Hippocampal formation (tissue), 2 donors: ENCODE measurements around the gene KCNA2.
A peak's percentile ranks its signal among the peaks of the same experiment; 100 is the strongest.

ENCODE experiments used
- DNase-seq, 2 donors: peaks; one replicate each; lab custom pipeline; 2025; lab: John Stamatoyannopoulos, UW

Gene KCNA2

DNA sequence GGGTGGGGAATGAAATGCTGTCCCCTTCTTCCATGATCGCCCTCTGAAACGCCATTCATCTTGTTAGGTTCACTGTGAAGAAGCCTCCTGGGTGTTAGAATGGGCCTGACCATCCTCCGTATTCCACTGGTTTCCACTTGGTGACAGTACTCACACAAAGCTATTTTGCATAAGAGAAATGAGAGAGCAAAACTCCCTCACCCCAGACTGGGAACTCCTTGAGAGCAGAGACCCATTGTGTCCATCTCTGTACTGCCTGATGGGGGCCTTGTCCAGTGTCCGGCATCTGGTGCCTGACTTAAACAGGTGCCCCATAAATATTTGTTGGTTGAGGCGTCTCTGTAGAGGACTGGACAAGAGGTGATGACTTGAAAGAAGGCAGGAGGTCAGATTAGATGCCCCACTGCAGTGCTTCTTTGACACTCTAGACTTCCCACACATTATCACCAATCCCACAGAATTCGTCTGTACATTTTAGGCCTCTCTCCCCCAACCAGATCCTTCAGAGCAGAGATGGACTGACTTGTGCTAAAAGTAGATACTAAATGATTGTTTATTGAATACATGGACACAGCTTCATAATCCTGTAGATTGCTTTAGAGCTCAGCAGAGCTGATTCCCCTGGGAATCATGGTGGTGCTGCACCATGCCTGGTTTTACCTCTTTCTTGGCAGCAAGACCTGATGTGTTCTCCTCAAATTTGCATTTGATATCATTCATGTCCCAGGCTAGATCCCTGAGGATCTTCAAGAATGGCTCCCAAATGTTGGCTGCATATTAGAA is 22.4 kb upstream of the KCNA2 start:
- DNase-seq = no peak

DNA sequence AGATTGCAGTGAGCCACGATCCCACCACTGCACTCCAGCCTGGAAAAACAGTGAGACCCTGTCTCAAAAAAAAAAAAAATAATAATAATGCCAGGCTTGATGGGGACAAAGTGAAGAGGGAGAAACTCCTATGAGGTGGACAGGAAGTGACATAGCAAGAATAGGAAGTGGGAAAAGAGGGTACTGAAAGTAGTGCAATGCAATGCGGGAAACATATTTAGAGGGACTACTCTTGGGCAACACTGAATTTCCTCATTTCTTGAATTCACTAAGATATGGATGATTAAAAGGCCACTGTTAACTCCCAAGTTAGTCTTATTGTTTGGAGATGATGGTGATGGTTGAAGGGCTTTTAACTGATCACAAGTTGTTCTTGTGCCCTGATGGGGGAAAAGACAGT is 21.6 kb upstream of the KCNA2 start:
- DNase-seq = no peak

DNA sequence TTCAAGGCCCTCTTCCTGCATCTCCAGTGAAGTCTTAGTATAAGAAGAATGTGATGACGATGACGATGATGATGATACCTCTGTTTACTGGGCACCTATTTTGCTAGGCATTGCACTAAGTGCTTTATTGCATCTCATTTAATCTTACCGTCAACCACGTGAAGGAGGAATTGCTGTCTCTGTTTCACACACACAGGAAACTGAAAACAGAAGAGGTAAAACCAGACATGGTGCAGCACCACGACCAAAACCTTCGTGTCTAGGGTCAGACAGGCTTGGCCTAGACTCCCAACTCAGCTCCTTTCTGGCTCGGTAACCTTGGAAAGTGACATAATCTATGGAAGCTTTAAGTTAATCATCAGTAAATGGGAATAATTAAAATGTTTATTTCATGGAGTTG is 20.7 kb upstream of the KCNA2 start:
- no peak for DNase-seq

DNA sequence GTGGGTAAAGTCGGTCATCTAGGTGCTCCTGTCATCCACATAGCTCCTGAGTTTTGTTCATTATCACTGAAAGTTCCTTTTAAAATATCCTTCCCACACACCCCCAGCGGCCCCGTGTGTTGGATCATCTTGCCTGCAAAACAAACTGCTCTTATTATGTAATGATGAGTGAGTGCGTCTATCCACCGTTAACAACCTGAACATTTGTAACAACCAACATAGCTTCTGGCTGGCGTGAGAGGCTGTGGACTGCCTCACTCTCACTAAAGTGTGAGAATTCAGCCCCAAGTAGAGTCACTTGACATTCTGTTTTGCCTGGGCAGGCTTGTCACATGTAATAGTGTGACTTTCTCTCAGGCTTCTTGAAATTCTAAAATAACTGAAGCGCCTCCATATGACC is 14.5 kb upstream of the KCNA2 start:
- DNase-seq = no peak

DNA sequence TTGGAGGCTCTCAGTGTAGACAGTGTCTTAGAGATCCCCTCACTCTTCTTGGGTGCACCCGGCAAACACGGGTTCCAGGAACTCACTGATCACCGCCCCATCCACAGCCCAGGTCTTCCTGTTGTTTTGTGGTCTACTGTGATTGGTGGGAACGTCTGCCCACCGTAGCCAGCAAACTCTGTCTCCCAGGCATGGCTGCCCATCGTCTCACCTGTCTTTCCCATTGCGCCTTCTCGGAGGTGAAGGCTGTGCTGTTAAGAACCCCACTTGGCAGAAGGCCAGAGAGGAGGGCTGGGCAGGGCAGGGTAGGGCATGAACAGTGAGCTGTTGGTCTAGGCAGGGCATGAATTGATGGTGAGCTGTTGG is 14.1 kb upstream of the KCNA2 start:
- DNase-seq = no peak

DNA sequence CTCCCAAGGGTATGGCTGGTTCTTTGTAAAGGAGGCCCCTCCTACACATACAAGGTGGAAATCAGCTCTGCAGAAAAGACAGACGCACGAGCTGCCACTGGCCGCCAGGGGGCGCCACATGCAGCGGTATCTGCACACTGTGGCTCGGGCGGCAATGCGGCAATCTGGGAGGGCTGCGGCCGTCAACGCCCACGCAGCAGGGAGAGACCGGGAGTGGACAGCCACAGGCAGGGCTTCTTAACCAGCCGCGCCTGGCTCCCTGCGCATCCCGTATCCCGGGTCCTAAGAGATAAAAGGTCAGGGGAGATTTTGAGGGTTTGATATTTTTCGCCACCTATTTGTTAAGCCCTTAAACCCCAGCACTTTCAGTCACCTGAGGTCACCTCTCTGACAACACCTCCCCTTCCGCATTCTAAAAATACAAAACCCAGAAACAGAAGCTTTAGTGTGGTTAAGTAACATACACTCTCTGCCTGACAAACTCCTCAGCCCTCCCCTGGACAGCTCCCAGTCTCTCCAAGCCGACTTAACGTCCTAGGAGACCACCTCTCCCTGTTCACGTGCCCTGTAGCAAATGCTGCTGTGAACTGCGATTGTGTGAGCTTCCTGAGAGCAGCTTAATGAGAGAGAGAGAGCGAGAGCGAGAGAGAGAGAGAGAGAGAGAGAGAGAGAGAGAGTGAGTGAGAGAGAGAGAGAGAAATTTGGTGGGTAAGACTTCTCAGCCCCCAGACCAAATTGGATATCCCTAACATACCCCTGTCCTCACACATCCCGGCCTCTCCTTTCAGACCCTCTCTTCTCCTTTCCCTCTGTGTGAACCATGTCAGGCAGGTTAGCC is 13.5 kb upstream of the KCNA2 start:
- peak; percentile 65 to 74 for DNase-seq

DNA sequence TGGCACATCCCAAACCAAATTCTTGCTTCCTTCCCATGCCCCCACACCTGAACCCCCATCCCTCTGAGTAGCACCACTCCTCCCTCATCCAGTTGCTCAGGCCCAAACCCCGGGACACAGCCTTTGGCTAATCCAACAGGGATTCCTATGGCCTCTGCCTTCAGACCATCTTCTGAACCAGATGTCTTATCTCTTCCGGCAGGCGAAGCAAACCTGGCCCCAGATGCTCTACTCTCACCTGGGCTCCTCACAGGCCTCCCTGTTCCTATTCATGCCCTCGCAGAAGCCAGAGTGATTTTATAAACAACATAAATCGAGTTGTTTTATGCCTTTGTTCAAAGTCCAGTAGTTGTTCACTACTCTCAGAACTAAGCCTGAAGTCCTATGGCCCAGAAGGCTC is 12.5 kb upstream of the KCNA2 start:
- no peak for DNase-seq

DNA sequence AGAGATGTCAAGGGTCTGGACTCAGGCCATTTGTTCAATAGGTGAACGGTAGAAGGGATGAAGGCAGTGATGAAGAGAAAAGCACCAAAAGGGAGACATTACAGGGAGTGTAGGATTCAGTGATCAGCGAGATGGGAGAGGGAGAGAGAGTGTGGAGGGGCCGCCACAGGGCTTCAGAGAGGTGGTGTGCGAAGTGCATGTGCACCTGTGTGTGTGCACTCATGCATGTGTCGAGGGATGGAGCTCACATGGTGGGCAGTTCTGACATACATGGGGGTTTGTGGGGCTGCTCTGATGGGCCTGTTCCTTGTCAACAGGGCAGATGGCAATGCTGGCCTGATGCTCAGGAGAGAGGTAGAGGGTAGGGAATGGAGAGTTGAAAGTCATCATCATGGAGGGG is 11.4 kb upstream of the KCNA2 start:
- DNase-seq = no peak

DNA sequence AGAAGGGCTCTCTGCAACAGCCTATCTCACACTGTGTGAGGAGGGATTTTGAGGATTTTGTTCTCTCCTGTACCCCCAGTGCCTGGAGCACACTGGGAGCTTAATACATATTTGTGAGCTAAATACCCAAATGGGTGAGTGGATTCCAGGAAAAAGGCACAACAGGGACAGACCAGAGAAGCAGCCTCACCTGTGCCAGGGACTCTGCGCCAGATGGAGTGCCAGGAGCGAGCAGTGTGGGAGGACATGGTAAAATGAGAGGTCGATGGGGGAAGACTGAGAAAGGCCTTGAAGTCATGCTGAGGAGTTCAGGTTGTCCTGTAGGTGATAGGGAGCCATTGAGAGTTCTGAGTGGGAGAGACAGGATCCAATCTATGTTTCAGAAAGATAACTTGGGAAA is 11.0 kb upstream of the KCNA2 start:
- DNase-seq = no peak

DNA sequence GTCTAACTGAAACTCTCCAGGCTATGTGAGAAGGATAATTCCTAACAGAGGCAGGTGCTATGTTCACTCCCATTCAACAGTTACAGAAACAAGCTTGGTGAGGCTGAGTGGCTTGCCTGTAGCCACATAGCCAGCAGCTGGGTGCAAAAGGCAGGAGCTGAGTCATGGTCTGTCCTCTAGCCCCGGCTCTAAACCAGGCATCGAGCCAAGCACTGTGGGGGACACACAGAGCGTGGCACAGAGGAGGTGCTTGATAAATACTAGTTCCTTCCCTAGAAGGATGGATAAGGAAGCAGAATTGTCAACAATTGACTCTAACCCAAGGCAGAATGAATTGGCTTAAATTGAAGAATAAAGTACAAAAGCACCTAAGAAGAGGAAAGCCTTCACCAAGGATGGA is 10.4 kb upstream of the KCNA2 start:
- no peak for DNase-seq

DNA sequence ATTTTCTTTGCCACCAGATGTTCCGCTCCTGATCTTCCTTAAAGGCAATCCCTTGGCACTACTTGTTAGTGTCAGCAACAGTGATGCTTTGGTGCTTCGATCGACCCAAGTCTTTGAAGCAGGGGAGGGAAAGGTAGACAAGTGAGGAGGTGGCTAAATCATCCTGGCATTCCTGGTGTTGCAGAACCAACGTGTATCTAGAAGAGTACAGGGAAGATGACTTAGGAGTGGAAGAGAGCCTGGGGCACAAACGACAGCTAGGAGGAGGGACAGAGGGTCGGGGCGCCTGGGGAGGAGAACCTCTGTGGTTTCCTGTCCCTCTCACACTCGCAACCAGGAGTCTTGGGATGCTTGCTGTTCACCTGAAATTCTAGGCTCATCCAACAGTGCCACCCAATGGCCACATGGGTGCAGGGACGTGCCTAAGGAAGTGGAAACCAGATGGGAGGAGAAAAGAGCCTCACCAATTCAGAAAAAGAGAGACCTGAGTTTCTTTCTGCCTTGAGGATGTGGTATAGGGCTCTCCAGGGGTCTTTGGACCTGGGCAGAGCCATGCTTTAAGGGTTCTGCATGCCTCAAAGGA is 9.5 kb upstream of the KCNA2 start:
- peak; percentile 76 to 80 for DNase-seq

DNA sequence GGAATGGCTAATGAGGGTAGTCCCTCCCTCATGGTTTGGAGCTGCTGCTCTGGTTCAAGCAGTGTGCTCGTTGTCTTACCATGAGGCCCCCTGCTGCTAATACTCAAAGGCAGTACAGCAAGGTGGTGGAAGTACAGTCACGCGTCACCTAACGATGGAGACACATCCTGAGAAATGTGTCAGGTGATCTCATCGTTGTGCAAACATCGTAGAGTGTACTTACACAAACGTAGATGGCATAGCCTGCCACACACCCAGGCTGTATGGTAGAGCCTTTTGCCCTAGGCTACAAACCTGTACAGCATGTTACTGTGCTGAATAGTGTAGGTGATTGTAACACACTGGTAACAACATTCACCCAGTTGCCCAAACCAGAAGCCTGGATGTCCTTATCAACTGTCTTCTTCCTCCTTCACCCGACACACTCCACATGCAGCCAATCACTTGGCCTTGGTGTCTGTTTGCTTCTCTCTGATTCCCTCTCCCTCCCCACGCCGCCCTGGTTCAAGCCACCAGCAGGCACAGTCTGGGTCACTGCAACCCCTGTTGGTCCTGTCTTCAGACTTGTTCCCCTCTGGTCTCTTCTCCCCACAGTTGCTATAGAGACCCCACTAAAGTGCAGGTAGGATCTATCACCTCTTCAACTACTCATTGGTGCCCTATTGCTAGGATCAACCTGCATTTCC is 6.0 kb upstream of the KCNA2 start:
- DNase-seq = no peak

DNA sequence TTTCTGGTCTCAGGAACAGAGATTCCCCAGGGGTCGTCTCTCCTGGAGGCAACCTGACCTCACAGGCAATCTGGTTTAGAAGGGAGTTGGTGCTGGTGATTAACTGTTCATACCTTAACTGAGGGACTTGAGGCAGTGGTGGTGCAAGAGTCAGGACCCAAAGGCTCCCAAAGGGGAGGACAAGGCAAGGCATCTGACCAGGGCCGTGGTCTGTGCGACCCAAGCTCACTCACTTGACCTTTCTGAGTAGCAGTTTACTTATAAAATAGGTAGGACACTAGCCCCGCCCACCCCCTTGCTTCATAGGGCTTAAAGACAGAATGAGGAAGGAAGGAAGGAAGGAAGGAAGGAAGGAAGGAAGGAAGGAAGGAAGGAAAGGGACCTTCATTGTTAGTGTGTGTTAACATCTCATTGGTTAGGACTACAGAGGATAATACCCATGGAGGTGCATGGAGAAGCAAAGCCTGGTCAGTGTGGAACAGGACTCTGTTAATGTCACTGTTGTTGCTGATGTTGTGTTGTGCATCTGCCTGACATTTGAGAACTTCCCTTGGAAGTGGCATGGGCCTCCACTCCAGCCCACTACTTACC is 4.6 kb upstream of the KCNA2 start:
- DNase-seq = no peak

DNA sequence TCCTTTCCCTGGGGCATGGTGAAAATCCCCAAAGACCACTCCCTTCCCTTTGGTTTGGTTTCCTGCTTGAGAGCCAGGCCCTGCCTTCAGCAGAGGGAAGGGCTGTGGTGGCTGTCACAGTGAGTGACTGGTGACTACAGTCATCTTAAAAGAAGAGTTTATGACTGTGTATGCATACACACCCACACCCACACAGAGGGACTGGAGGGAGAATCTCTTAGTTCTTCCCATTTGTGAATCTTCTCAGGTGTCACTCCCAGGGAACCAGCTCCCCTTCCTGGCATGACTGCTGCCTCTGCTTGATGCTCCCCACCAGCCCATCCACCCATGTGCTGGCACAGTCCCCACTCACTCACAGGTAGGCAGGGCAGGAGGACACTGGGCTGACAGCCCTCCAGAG is 3.9 kb upstream of the KCNA2 start:
- DNase-seq = no peak

DNA sequence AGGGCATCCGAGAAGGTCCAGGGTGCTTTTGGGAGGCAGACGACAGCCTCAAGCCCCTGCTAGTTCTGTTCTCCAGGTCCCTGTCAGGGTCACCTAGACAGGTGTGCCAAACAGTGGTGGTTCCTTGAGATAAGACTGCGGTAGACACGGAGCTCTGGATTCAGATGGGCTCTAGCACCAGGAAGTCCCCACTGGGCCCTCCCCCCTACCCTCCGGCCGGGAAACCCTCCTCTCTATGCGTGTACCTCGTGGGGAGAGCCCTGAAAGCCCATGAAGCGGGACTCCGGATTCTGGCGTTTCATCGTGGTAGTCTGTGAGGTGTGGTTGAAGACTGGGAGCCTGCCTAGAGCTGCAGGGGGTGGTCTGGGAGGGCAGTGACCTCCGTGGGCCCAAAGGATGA is 2.1 kb upstream of the KCNA2 start:
- DNase-seq = no peak

DNA sequence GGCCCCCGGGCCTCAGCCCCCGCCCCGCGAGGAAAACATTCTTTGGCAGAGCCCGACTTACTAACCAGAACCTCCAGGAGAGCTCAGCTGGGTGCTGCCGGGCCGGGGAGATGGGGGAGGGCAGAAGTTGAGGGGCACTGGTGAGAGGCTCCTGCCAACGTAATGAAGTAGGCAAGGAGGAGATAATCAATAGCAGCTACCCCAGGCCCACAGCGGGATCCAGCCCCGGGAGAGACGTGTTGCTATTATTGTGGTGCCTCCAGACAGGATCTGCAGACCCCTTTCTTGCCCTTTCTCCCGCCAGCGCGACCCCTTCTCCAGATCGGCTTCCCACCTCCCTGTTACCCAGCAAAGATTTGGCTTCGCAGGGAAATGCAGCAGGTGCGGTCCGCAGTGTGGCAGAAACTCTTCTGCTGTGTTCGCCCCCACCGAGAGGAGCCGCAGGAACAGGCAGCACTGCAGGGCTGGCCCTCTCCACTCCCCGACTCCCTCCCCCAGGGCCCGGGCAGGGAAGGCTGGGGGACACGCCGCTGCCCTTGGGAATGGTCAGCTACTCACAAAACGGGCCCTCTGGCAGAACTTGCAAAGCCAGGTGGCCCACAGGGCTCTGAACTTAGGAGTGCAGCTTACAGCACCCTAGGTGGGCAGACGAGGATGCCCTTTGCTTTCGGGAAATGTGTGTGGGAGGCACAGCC is 1.5 kb upstream of the KCNA2 start:
- DNase-seq = peak in 1 of 2 donors; percentile 19

DNA sequence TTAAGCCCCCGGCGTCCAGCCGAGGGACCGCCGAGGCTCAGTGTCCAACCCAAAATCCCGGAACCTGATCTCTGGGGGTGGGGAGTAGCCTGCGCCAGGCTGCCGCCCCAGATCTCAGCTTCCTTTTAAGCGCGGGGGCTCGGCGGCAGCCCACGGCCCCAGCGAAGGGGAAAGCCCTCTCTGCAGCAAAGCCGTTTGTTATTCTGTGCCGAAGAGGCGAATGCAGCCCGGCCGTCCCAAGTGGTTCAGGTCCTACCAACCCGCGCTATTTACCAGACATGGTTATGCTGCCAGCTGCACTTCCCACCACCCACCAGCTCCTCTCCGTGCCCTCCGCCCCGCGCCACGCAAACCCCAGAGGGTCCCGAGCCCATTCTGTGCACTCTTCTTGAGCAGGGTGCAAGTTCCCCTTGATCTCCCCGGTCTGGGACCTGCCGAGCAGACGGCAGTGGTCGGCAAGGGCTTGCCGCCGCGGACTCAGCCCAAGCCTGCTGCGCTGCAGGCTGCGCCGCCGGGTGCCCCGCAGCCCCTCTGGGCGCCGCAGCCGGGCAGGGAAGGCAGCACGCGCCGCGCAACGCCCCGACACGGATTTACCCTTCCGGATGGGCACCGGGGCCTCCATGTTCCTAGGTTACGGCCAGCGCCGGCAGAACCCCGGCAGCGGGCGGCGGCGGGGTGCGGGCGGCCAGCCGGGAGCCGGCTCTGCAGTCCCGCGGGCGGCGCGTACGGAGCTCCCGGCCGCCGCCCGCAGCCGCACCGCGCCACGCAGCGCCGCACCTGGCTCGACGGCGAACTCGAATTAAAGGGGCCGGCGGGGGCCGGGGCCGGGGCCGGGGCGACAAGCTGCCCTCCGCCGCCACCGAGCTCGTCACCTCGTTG is 738 bp upstream of the KCNA2 start:
- DNase-seq = peak in 1 of 2 donors; percentile 39

DNA sequence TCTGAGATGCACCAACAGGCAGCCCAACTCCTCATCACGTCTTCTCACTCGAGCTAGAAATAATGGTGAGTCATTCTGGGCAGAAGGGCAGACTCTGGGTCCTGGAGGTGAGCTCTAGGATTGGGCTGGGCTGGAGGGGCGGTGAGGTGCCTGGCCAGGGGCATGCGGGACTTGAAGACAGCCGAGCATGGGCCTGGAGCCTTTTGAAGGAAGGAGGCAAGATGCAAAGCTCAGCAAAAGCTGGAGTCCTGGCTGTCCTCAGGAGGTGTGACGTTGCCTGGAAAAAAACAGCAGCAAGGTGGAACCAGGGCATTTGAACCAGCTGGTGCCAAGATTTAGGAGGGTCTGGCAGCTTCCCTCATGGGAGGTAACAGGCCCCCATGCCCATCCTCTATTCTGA is 712 bp downstream of the KCNA2 start:
- no peak for DNase-seq

DNA sequence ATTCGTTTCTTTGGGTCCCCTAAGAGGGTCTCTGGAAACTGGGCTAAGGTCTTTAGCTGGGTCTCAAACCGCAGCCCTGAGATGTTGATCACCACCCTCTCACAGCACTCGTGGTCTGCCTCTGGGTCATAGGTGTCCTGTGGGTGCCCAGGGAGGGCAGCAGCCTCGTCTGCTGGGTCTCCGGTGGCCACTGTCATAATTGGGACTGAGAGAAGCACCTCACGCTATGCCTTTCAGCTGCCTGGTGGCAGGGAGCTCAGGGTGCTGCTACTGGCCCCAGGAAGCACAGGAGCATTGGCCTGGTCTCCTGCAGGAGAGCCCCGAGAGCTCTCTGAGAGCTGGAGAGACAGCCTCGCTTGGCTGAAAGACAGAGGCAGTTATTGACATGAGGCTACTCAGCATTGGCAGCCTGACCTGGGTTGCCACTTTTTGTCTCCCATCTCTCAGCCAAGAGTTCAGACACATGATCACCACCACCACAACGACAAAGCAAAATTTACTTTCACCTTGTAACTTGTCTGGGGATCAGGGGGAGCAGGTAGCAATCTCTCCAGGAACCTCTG is 1.5 kb downstream of the KCNA2 start:
- DNase-seq = no peak

DNA sequence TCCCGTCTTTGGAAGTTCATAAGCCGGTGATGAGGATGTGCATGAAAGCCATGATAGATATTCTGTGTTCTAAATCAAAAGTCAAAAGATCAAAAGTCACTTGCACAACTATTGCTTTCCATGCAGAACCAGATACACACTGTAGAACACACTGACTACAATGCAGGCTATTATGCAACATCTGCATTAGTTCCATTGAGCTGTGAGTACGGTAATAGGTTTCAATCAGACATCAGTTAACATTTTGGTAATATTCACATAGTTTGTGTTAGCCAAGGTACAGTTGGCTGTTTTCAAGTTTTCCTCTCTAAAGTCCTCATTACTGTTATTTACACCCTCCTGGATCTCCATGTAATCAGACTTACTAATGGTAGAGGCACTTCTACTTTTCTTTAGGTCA is 3.1 kb downstream of the KCNA2 start:
- DNase-seq = no peak
